H1 (cell line): ENCODE data around the gene LAMTOR5. TPM values are rescaled to one million over a fixed set of nuclear protein-coding genes. Genes with fewer than 3 reads are reported as not detected.

Experiments
- CTCF ChIA-PET: fragments of 300-600 bp; sonication (Branson Sonifier 250); formaldehyde crosslinking; loops from one replicate; lab custom pipeline; 2021; ENCODE audit not compliant: partially characterized antibody; lab: Charles Lee
- POLR2A ChIA-PET: fragments of 300-600 bp; sonication (Branson Sonifier 250); formaldehyde crosslinking; loops from one replicate; lab custom pipeline; 2021; ENCODE audit warnings: inconsistent platforms; ENCODE audit not compliant: partially characterized antibody; lab: Charles Lee
- DNase-seq, 2 experiments: peaks; one replicate each; pipeline versions ENCODE4 v3.0.0 to v3.0.0-alpha.2; 2010 to 2022; ENCODE audit warnings: low spot score in 2 of 2, low read depth in 1 of 2, mixed read lengths in 1 of 2
- FAIRE-seq: peaks from 2 replicates; lab custom pipeline; 2011; peaks lifted over from hg19 to GRCh38; lab: Jason Lieb, UNC
- H2AFZ ChIP-seq: 2 replicates; pipeline ENCODE4 v1.8.1; 2012; ENCODE audit warnings: low read length, inconsistent platforms
- H2AK5ac ChIP-seq: 2 replicates; pipeline ENCODE4 v1.6.1; 2013; ENCODE audit warnings: low read depth, low read length
- H2BK120ac ChIP-seq: replicated peaks from 2 replicates; pipeline ENCODE3; 2013; ENCODE audit warnings: low read depth, low read length, inconsistent platforms
- H2BK12ac ChIP-seq: 2 replicates; pipeline ENCODE4 v1.6.1; 2013; ENCODE audit warnings: low read depth, low read length
- H2BK15ac ChIP-seq: 2 replicates; pipeline ENCODE4 v1.6.1; 2013; ENCODE audit warnings: low read length
- H2BK20ac ChIP-seq: 2 replicates; pipeline ENCODE4 v1.6.1; 2013; ENCODE audit warnings: low read length
- H2BK5ac ChIP-seq: 2 replicates; pipeline ENCODE4 v1.6.1; 2013; ENCODE audit warnings: low read depth, low read length
- H3K14ac ChIP-seq: 2 replicates; pipeline ENCODE4 v1.6.1; 2013; ENCODE audit warnings: inconsistent platforms; ENCODE audit not compliant: insufficient read length
- H3K18ac ChIP-seq: 2 replicates; pipeline ENCODE4 v1.6.1; 2013; ENCODE audit warnings: low read length; ENCODE audit errors: extremely low read depth
- H3K23ac ChIP-seq: 2 replicates; pipeline ENCODE4 v1.6.1; 2013; ENCODE audit warnings: inconsistent platforms; ENCODE audit not compliant: insufficient read length
- H3K23me2 ChIP-seq: 2 replicates; pipeline ENCODE4 v1.6.1; 2013; ENCODE audit warnings: low read depth, low read length
- H3K27ac ChIP-seq: 2 replicates; pipeline ENCODE4 v1.6.1; 2011; ENCODE audit warnings: low read depth, low read length, inconsistent platforms
- H3K27me3 ChIP-seq, 4 experiments: replicated peaks in 1 of 4; 1 replicate in 1 of 4; 2 replicates in 3 of 4; pipeline versions ENCODE4 v1.6.1 to v1.8.1; 2011 to 2013; ENCODE audit warnings: low read length in 3 of 4, mild to moderate bottlenecking in 3 of 4, inconsistent platforms in 2 of 4, mixed read lengths in 2 of 4, moderate library complexity in 1 of 4; ENCODE audit not compliant: control insufficient read depth in 3 of 4, insufficient read depth in 3 of 4; ENCODE audit errors: extremely low read depth in 1 of 4
- H3K36me3 ChIP-seq, 4 experiments: 2 replicates each; pipeline versions ENCODE4 v1.6.1 to v1.8.1; 2011 to 2013; ENCODE audit warnings: mild to moderate bottlenecking in 4 of 4, low read length in 3 of 4, moderate library complexity in 2 of 4, control low read depth in 1 of 4, inconsistent platforms in 1 of 4; ENCODE audit not compliant: insufficient read depth in 4 of 4, control insufficient read depth in 2 of 4
- H3K4ac ChIP-seq: replicated peaks from 2 replicates; pipeline ENCODE3; 2013; ENCODE audit warnings: low read length, low read depth, mixed read lengths, inconsistent platforms; ENCODE audit not compliant: insufficient read length
- H3K4me1 ChIP-seq, 4 experiments: replicated peaks in 1 of 4; 1 replicate in 1 of 4; 2 replicates in 3 of 4; pipeline versions ENCODE4 v1.6.1 to v1.8.1; 2011 to 2013; ENCODE audit warnings: low read length in 3 of 4, inconsistent platforms in 2 of 4, mixed read lengths in 1 of 4; ENCODE audit not compliant: insufficient read depth in 4 of 4, control insufficient read depth in 3 of 4
- H3K4me2 ChIP-seq, 2 experiments: 2 replicates each; pipeline versions ENCODE4 v1.6.1 to v1.8.1; 2011 to 2013; ENCODE audit warnings: low read depth in 2 of 2, low read length in 2 of 2, control low read depth in 1 of 2, inconsistent platforms in 1 of 2, mild to moderate bottlenecking in 1 of 2; ENCODE audit not compliant: insufficient read depth in 1 of 2
- H3K4me3 ChIP-seq, 4 experiments: fragments of 200-600, 300-600 bp in 1 of 4; sonication (generic), shearing (Covaris generic), sonication (Bioruptor Twin) in 1 of 4; 2 replicates each; pipeline versions ENCODE4 v1.5.1 to v1.8.1; 2011 to 2016; ENCODE audit warnings: low read length in 4 of 4, low read depth in 3 of 4, control low read depth in 2 of 4, inconsistent platforms in 2 of 4, mild to moderate bottlenecking in 2 of 4, mixed read lengths in 1 of 4, moderate library complexity in 1 of 4; ENCODE audit not compliant: insufficient read depth in 2 of 4; ENCODE audit errors: extremely low read depth in 1 of 4
- H3K56ac ChIP-seq: replicated peaks from 2 replicates; pipeline ENCODE3; 2013; ENCODE audit warnings: low read depth, mild to moderate bottlenecking, mixed read lengths, low read length, inconsistent platforms; ENCODE audit not compliant: insufficient read length
- H3K79me1 ChIP-seq: 2 replicates; pipeline ENCODE4 v1.6.1; 2013; ENCODE audit warnings: low read depth, low read length, control low read depth
- H3K79me2 ChIP-seq, 2 experiments: 2 replicates each; pipeline versions ENCODE4 v1.6.1 to v1.8.1; 2012 to 2013; ENCODE audit warnings: low read length in 2 of 2, mild to moderate bottlenecking in 2 of 2, inconsistent platforms in 1 of 2; ENCODE audit not compliant: insufficient read depth in 2 of 2, control insufficient read depth in 1 of 2
- H3K9ac ChIP-seq, 4 experiments: replicated peaks in 1 of 4; 1 replicate in 1 of 4; 2 replicates in 3 of 4; pipeline versions ENCODE4 v1.6.1 to v1.8.1; 2011 to 2013; ENCODE audit warnings: low read depth in 3 of 4, low read length in 3 of 4, control low read depth in 2 of 4, mild to moderate bottlenecking in 2 of 4, moderate library complexity in 2 of 4, inconsistent platforms in 1 of 4; ENCODE audit errors: extremely low read depth in 1 of 4
- H3K9me3 ChIP-seq, 2 experiments: 2 replicates each; pipeline versions ENCODE4 v1.6.1 to v1.8.1; 2012 to 2013; ENCODE audit warnings: mild to moderate bottlenecking in 2 of 2, moderate library complexity in 2 of 2, control low read depth in 1 of 2, inconsistent platforms in 1 of 2, low read depth in 1 of 2, low read length in 1 of 2, mixed read lengths in 1 of 2; ENCODE audit not compliant: insufficient read depth in 2 of 2
- H4K20me1 ChIP-seq, 2 experiments: replicated peaks in 1 of 2; 2 replicates each; pipeline versions ENCODE3 to v1.8.1; 2011 to 2013; ENCODE audit warnings: inconsistent platforms in 2 of 2, low read length in 2 of 2, mild to moderate bottlenecking in 1 of 2; ENCODE audit not compliant: insufficient read depth in 2 of 2, control insufficient read depth in 1 of 2
- H4K5ac ChIP-seq: 2 replicates; pipeline ENCODE4 v1.6.1; 2013; ENCODE audit warnings: low read length, low read depth, mixed read lengths, inconsistent platforms; ENCODE audit not compliant: insufficient read length
- H4K8ac ChIP-seq: 2 replicates; pipeline ENCODE4 v1.8.0; 2013; ENCODE audit warnings: mild to moderate bottlenecking, moderate library complexity, low read length, inconsistent platforms; ENCODE audit not compliant: insufficient read depth; ENCODE audit errors: extremely low read depth
- H4K91ac ChIP-seq: replicated peaks from 2 replicates; pipeline ENCODE3; 2013; ENCODE audit warnings: low read length, mixed read lengths, inconsistent platforms; ENCODE audit not compliant: insufficient read length
- BRCA1 ChIP-seq: IDR thresholded peaks from 2 replicates; pipeline ENCODE4 v1.6.1; 2012; ENCODE audit warnings: low read depth, low read length, improper control_type of control experiment
- CHD2 ChIP-seq: IDR thresholded peaks from 2 replicates; pipeline ENCODE4 v1.6.1; 2012; ENCODE audit warnings: low read length, improper control_type of control experiment
- E2F6 ChIP-seq: IDR thresholded peaks from 2 replicates; pipeline ENCODE4 v1.6.1; 2012; ENCODE audit warnings: inconsistent platforms
- POU5F1 ChIP-seq: IDR thresholded peaks from 2 replicates; pipeline ENCODE4 v1.6.1; 2011; ENCODE audit warnings: low read depth, mild to moderate bottlenecking, low read length, moderate library complexity
- RBBP5 ChIP-seq: IDR thresholded peaks from 2 replicates; pipeline ENCODE4 v1.7.1; 2012; ENCODE audit warnings: low read depth, mild to moderate bottlenecking, inconsistent platforms, low read length, moderate library complexity, borderline replicate concordance
- YY1 ChIP-seq: IDR thresholded peaks from 2 replicates; pipeline ENCODE4 v1.6.1; 2011; ENCODE audit warnings: low read depth, mild to moderate bottlenecking, low read length
- WGBS, 2 experiments: shearing (Covaris generic) in 1 of 2; methylation state at CpG; one replicate each; pipeline versions ENCODE4 v1.1.6 to v1.1.7; 2013 to 2015; ENCODE audit warnings: low lambda C conversion rate in 2 of 2, mixed read lengths in 2 of 2, inconsistent platforms in 1 of 2, low coverage in 1 of 2, missing lambda C conversion rate in 1 of 2; ENCODE audit not compliant: insufficient replicate concordance in 2 of 2, insufficient coverage in 1 of 2, insufficient read length in 1 of 2; ENCODE audit errors: extremely low coverage in 1 of 2, missing lambda C conversion rate in 1 of 2; 5-methylcytosine and 5-hydroxymethylcytosine counted together
- long read RNA-seq, 2 experiments: library from RNA in 1 of 2; library from capped mRNA in 1 of 2; stranded (forward); transcript quantifications; one replicate each; pipeline ENCODE4 v2.0.0, GENCODE V29; 2021; ENCODE audit warnings: inconsistent platforms in 1 of 2
- polyA minus RNA-seq, 3 experiments: library from RNA; depleted of rRNA, polyadenylated mRNA; stranded (reverse); fragments of >200 nt; gene quantifications; 1 replicate in 2 of 3; 2 replicates in 1 of 3; pipeline ENCODE4 v1.2.3, GENCODE V29; 2011
- polyA plus RNA-seq, 7 experiments: library from polyadenylated mRNA; depleted of rRNA in 3 of 7; stranded (reverse) in 5 of 7; unstranded in 2 of 7; fragments of >200 nt in 5 of 7; fragments of 200-250 nt in 2 of 7; gene quantifications; 1 replicate in 5 of 7; 2 replicates in 1 of 7; 4 replicates in 1 of 7; pipeline versions ENCODE4 v1.2.1 to v1.2.3, GENCODE V29; 2011 to 2013; ENCODE audit warnings: missing spikeins in 2 of 7, mixed read lengths in 2 of 7
- total RNA-seq: library from RNA; stranded (reverse); fragmentation: NEBNext Ultra II Directional; extraction: Animal tissue kit (Norgen Biotek cat#: 25700); gene quantifications from 2 replicates; pipeline ENCODE4 v1.2.1, GENCODE V29; 2021

Gene LAMTOR5
- 84.4 and 91.9 TPM in 2 replicates for total RNA-seq
- 177 and 297 TPM in 2 replicates for polyA plus RNA-seq (2011; rRNA removed)
- polyA plus RNA-seq (2011; cell fraction: cytosol; rRNA removed): 184 TPM
- 93.7 TPM for polyA plus RNA-seq (2011; cell fraction: nucleus; rRNA removed)
- polyA plus RNA-seq (2012, experiment 1 of 2): 116 to 164 TPM (median 142 TPM) in 4 replicates
- 67.4 TPM for polyA plus RNA-seq (2012, experiment 2 of 2)
- 117 TPM for polyA plus RNA-seq (2013, experiment 1 of 2)
- polyA plus RNA-seq (2013, experiment 2 of 2): 125 TPM
- polyA minus RNA-seq (2011; rRNA and poly(A)+ RNA removed): 57.6 and 83.0 TPM in 2 replicates
- 33.0 TPM for polyA minus RNA-seq (2011; cell fraction: cytosol; rRNA and poly(A)+ RNA removed)
- 29.9 TPM for polyA minus RNA-seq (2011; cell fraction: nucleus; rRNA and poly(A)+ RNA removed)
- long read RNA-seq, experiment 1, transcript LAMTOR5-206 (4 exons, 634 nt): major isoform, 67 of 85 reads
- long read RNA-seq, experiment 1, partial matches to known transcripts: 9 of 85 reads
- long read RNA-seq, experiment 1, other reads (novel, unspliced or antisense): 3 of 85 reads
- long read RNA-seq, experiment 2, transcript LAMTOR5-206 (4 exons, 634 nt): major isoform, 65 of 83 reads
- long read RNA-seq, experiment 2, transcript LAMTOR5-203 (4 exons, 1,154 nt): minor isoform, 16 of 83 reads
- long read RNA-seq, experiment 2, partial matches to known transcripts: 0 of 83 reads
- long read RNA-seq, experiment 2, other reads (novel, unspliced or antisense): 1 of 83 reads

GRCh38 chr1:110407260-110408210, at the start of gene LAMTOR5:
Gene LAMTOR5 (minus strand): TSS chr1:110407694. CDS start chr1:110407620, 74 bp downstream.
- Histone ChIP-seq H3K79me2 (peaks cover 0 to 12% of the 10 kb centered on the region in 2 experiments; a peak in 2 of 4 replicates), H3K23ac (no peak within 1 kb of the TSS), H3K56ac (peak within 1 kb of the TSS; percentile 96), H2BK12ac (peak within 1 kb of the TSS; percentile 84), H4K5ac (peak within 1 kb of the TSS; percentile 89), H4K8ac (peak within 1 kb of the TSS; percentile 99), H3K14ac (no peak within 1 kb of the TSS), H3K27me3 (0 out of 7 replicates have a peak, but pooled peaks cover 0 to 3% (median 0%) of the 10 kb centered on the region in 4 experiments), H2BK20ac (no peak within 1 kb of the TSS), H3K4ac (peak within 1 kb of the TSS; percentile 88), H4K91ac (peak within 1 kb of the TSS; percentile 95), H3K4me2 (peak within 1 kb of the TSS; percentile 76 to 86), H3K23me2 (peaks cover 3% of the 10 kb centered on the region; the same call in 1 of the 2 replicates), H4K20me1 (no peaks in the 10 kb centered on the region), H3K27ac (peak within 1 kb of the TSS; percentile 76), H2AFZ (peak within 1 kb of the TSS; percentile 91), H2BK15ac (peak within 1 kb of the TSS; percentile 81; the same call in 1 of the 2 replicates), H2BK5ac (peak within 1 kb of the TSS; percentile 91; the same call in 1 of the 2 replicates), H3K79me1 (no peaks in the 10 kb centered on the region; the same call in 1 of the 2 replicates), H3K9ac (peak within 1 kb of the TSS; percentile 79 to 88 (median 83)), H3K18ac (peak within 1 kb of the TSS; percentile 87), H2BK120ac (no peak within 1 kb of the TSS), H2AK5ac (peak within 1 kb of the TSS; percentile 49; the same call in 1 of the 2 replicates), H3K4me3 (peak within 1 kb of the TSS; percentile 78 to 90 (median 83)), H3K9me3 (no peaks in the 10 kb centered on the region), H3K36me3 (peaks cover 2 to 21% (median 16%) of the 10 kb centered on the region in 4 experiments; a peak in 6 of 8 replicates), H3K4me1 (no peaks in the 10 kb centered on the region; a peak in 2 of 7 replicates)
- FAIRE-seq (peak; percentile 57), DNase-seq (peak; percentile 67 to 91)
- POLR2A ChIA-PET: interaction anchor here (0.7 to 3.3 kb wide), 11 partner anchors 9 to 344 kb away, joined by 3 to 10 read pairs (median 5); partner anchors contain the start of gene RBM15
- CTCF ChIA-PET: interaction anchor here (0.7 to 22.7 kb wide), 7 partner anchors 16 to 202 kb away, joined by 3 to 828 read pairs (median 65); partner anchors contain the start of genes KCNC4 and PROK1
- 3% methylated on average over 76 of the region's 76 CpGs; no CpG with 5 or more reads in 1 of the 2 experiments for WGBS, 2 experiments
- TF ChIP-seq YY1 (peak; percentile 88), RBBP5 (peak; percentile 93; the same call in 1 of the 2 replicates), E2F6 (peak; percentile 62), CHD2 (peak; percentile 29; the same call in 1 of the 2 replicates), BRCA1 (no peak), POU5F1 (no peak)
